HEK293 (cell line): ENCODE data around the gene ARPC1A.
A peak's percentile ranks its signal among the peaks of the same experiment; 100 is the strongest.

ENCODE experiments used
- CTCF ChIA-PET: fragments of 350-600 bp; formaldehyde crosslinking; extraction: SDS; loops from one replicate; lab custom pipeline; 2021; ENCODE audit warnings: antibody characterized with exemption; lab: Yijun Ruan, JAX
- POLR2A ChIA-PET: fragments of 300-600 bp; formaldehyde crosslinking; extraction: SDS; loops from one replicate; lab custom pipeline; 2020; ENCODE audit warnings: antibody characterized with exemption, inconsistent platforms; lab: Yijun Ruan, JAX
- H3K27ac ChIP-seq: fragments of 200-500 bp; sonication (Bioruptor generic); 2 replicates; pipeline ENCODE4 v1.5.1; 2014; ENCODE audit warnings: low read depth, low read length, control low read depth, inconsistent platforms; ENCODE audit errors: extremely low read depth
- H3K36me3 ChIP-seq, 2 experiments: fragments of 200-500 bp in 1 of 2; sonication (Bioruptor generic) in 1 of 2; 1 replicate in 1 of 2; 2 replicates in 1 of 2; pipeline ENCODE4 v1.5.1; 2014 to 2017; ENCODE audit warnings: inconsistent platforms in 2 of 2, low read length in 2 of 2; ENCODE audit not compliant: control insufficient read depth in 2 of 2, insufficient read depth in 1 of 2
- H3K4me1 ChIP-seq: fragments of 200-500 bp; sonication (Bioruptor generic); 2 replicates; pipeline ENCODE4 v1.5.1; 2014; ENCODE audit warnings: mild to moderate bottlenecking, low read length, inconsistent platforms; ENCODE audit not compliant: control insufficient read depth, insufficient read depth
- H3K4me3 ChIP-seq: 2 replicates; pipeline ENCODE4 v1.5.1; 2011; ENCODE audit warnings: low read depth, mild to moderate bottlenecking, control low read depth, low read length, moderate library complexity
- H3K9me3 ChIP-seq: fragments of 200-500 bp; sonication (Bioruptor generic); 2 replicates; pipeline ENCODE4 v1.5.1; 2014; ENCODE audit warnings: low read depth, low read length, inconsistent platforms; ENCODE audit not compliant: control insufficient read depth, insufficient read depth
- BCL11A ChIP-seq: fragments of 450-650 bp; formaldehyde crosslinking; IDR thresholded peaks from 2 replicates; pipeline ENCODE4 v1.5.1; 2016; ENCODE audit warnings: low read depth, missing biosample characterization, missing genetic modification characterization
- HIC1 ChIP-seq: fragments of 450-650 bp; formaldehyde crosslinking; IDR thresholded peaks from 2 replicates; pipeline ENCODE4 v1.5.1; 2016; ENCODE audit warnings: missing biosample characterization, missing genetic modification characterization
- KLF16 ChIP-seq: fragments of 450-650 bp; formaldehyde crosslinking; IDR thresholded peaks from 2 replicates; pipeline ENCODE4 v1.5.1; 2017; ENCODE audit warnings: missing biosample characterization, missing genetic modification characterization
- MEIS1 ChIP-seq: sonication (generic); formaldehyde crosslinking; IDR thresholded peaks from 2 replicates; pipeline ENCODE4 v1.8.1; 2022; ENCODE audit warnings: missing genetic modification reagents, mild to moderate bottlenecking, borderline replicate concordance
- PRDM4 ChIP-seq: fragments of 450-650 bp; formaldehyde crosslinking; IDR thresholded peaks from 2 replicates; pipeline ENCODE4 v1.5.1; 2017; ENCODE audit warnings: missing biosample characterization, missing genetic modification characterization
- SP7 ChIP-seq: fragments of 450-650 bp; formaldehyde crosslinking; IDR thresholded peaks from 2 replicates; pipeline ENCODE4 v1.5.1; 2016; ENCODE audit warnings: missing biosample characterization, missing genetic modification characterization
- ZBTB17 ChIP-seq: fragments of 450-650 bp; formaldehyde crosslinking; IDR thresholded peaks from 2 replicates; pipeline ENCODE4 v1.5.1; 2016; ENCODE audit warnings: missing biosample characterization, missing genetic modification characterization
- ZBTB20 ChIP-seq: fragments of 450-650 bp; formaldehyde crosslinking; IDR thresholded peaks from 2 replicates; pipeline ENCODE4 v1.5.1; 2016; ENCODE audit warnings: missing biosample characterization, missing genetic modification characterization
- ZBTB26 ChIP-seq: fragments of 450-650 bp; formaldehyde crosslinking; optimal IDR thresholded peaks from 2 replicates; pipeline ENCODE3; 2016; ENCODE audit warnings: missing biosample characterization, mild to moderate bottlenecking, missing genetic modification characterization
- ZNF112 ChIP-seq: fragments of 450-650 bp; formaldehyde crosslinking; IDR thresholded peaks from 2 replicates; pipeline ENCODE4 v1.5.0; 2017; ENCODE audit warnings: missing biosample characterization, missing genetic modification characterization
- ZNF114 ChIP-seq: fragments of 450-650 bp; formaldehyde crosslinking; IDR thresholded peaks from 2 replicates; pipeline ENCODE4 v1.5.0; 2017; ENCODE audit warnings: missing biosample characterization, missing genetic modification characterization
- ZNF133 ChIP-seq: fragments of 450-650 bp; formaldehyde crosslinking; IDR thresholded peaks from 2 replicates; pipeline ENCODE4 v1.5.1; 2016; ENCODE audit warnings: missing biosample characterization, missing genetic modification characterization
- ZNF148 ChIP-seq: fragments of 450-650 bp; formaldehyde crosslinking; IDR thresholded peaks from 2 replicates; pipeline ENCODE4 v1.5.0; 2017; ENCODE audit warnings: missing biosample characterization, missing genetic modification characterization, borderline replicate concordance
- ZNF530 ChIP-seq: fragments of 450-650 bp; formaldehyde crosslinking; IDR thresholded peaks from 2 replicates; pipeline ENCODE4 v1.5.1; 2016; ENCODE audit warnings: low read depth, missing biosample characterization, missing genetic modification characterization
- ZNF544 ChIP-seq: fragments of 450-650 bp; formaldehyde crosslinking; IDR thresholded peaks from 2 replicates; pipeline ENCODE4 v1.5.0; 2017; ENCODE audit warnings: missing biosample characterization, missing genetic modification characterization
- ZNF600 ChIP-seq: fragments of 450-650 bp; formaldehyde crosslinking; IDR thresholded peaks from 2 replicates; pipeline ENCODE4 v1.5.1; 2016; ENCODE audit warnings: missing biosample characterization, missing genetic modification characterization
- ZNF692 ChIP-seq: fragments of 450-650 bp; formaldehyde crosslinking; IDR thresholded peaks from 2 replicates; pipeline ENCODE4 v1.5.1; 2016; ENCODE audit warnings: missing biosample characterization, missing genetic modification characterization
- ZNF837 ChIP-seq: fragments of 450-650 bp; formaldehyde crosslinking; IDR thresholded peaks from 2 replicates; pipeline ENCODE4 v1.5.1; 2016; ENCODE audit warnings: missing biosample characterization, missing genetic modification characterization

The ARPC1A gene

GRCh38 chr7:99404977-99405320, 79.3 kb downstream of the ARPC1A start:
- Histone ChIP-seq H3K9me3 (no peaks in the 10 kb centered on the region), H3K27ac (no peak overlapping the region), H3K4me1 (peaks cover 2% of the 10 kb centered on the region; the same call in 1 of the 2 replicates), H3K4me3 (no peak overlapping the region), H3K36me3 (peaks cover 20 to 51% of the 10 kb centered on the region in 2 experiments; a peak in 2 of 3 replicates)
- ChIA-PET POLR2A (interaction anchor here (0.7 kb wide), 1 partner anchor 19 kb away, joined by 3 read pairs; no protein-coding TSS in a partner anchor), CTCF (interaction anchor here (1.5 kb wide), 1 partner anchor 11 kb away, joined by 3 read pairs; no protein-coding TSS in a partner anchor)
- TF ChIP-seq ZBTB26 (tag by site-specific recombination) (peak; percentile 1), SP7 (tag by site-specific recombination) (no peak)

GRCh38 chr7:99406557-99406956, 80.9 kb downstream of the ARPC1A start:
- TF ChIP-seq SP7 (tag by site-specific recombination) = peak; percentile 85
- TF ChIP-seq ZBTB17 (tag by site-specific recombination) = peak; percentile 88
- TF ChIP-seq ZNF544 (tag by site-specific recombination) = no peak
- TF ChIP-seq PRDM4 = no peak
- TF ChIP-seq HIC1 (tag by site-specific recombination) = no peak
- TF ChIP-seq BCL11A (tag by site-specific recombination) = no peak
- 0 out of 2 replicates have a peak, but pooled peaks have one; percentile 13 for TF ChIP-seq ZNF600
- ChIA-PET POLR2A (interaction anchor here (0.7 to 1.2 kb wide), 3 partner anchors 19 to 32 kb away, joined by 3 to 6 read pairs (median 3); partner anchors contain the start of genes CPSF4 and PTCD1), CTCF (interaction anchor here (1.5 kb wide), 1 partner anchor 12 kb away, joined by 3 read pairs; no protein-coding TSS in a partner anchor)
- Histone ChIP-seq H3K27ac (no peak overlapping the region), H3K4me1 (peaks cover 2% of the 10 kb centered on the region; the same call in 1 of the 2 replicates), H3K4me3 (no peak overlapping the region), H3K9me3 (no peaks in the 10 kb centered on the region), H3K36me3 (peaks cover 29 to 52% of the 10 kb centered on the region in 2 experiments)

GRCh38 chr7:99407872-99408378, 82.2 kb downstream of the ARPC1A start:
- H3K27ac ChIP-seq = peak overlapping the region; percentile 96
- 0 out of 2 replicates have a peak, but pooled peaks have one; percentile 40 for TF ChIP-seq ZNF692 (tag by site-specific recombination)
- TF ChIP-seq ZNF530 (tag by site-specific recombination) = no peak
- TF ChIP-seq KLF16 = peak; percentile 29; the same call in 1 of the 2 replicates
- no peak for TF ChIP-seq MEIS1 (CRISPR knock-in tag)
- TF ChIP-seq ZNF148 (tag by site-specific recombination) = no peak
- TF ChIP-seq ZNF133 (tag by site-specific recombination) = 0 out of 2 replicates have a peak, but pooled peaks have one; percentile 12
- 0 out of 2 replicates have a peak, but pooled peaks have one; percentile 3 for TF ChIP-seq ZBTB20 (tag by site-specific recombination)
- TF ChIP-seq ZNF600 = peak; percentile 38; the same call in 1 of the 2 replicates
- TF ChIP-seq ZNF114 = no peak
- no peak for TF ChIP-seq ZNF837
- TF ChIP-seq ZNF112 = no peak
- H3K4me1 ChIP-seq = peaks cover 2% of the 10 kb centered on the region; the same call in 1 of the 2 replicates
- no peaks in the 10 kb centered on the region for H3K9me3 ChIP-seq
- ChIA-PET POLR2A (interaction anchor here (1.5 to 3.3 kb wide), 4 partner anchors 9 to 33 kb away, joined by 10 to 36 read pairs (median 20); partner anchors contain the start of genes ARPC1B, CPSF4 and PTCD1), CTCF (interaction anchor here (0.6 to 0.9 kb wide), 4 partner anchors 21 to 369 kb away, joined by 3 to 4 read pairs (median 3); no protein-coding TSS in a partner anchor)
- H3K4me3 ChIP-seq = peak overlapping the region; percentile 92
- H3K36me3 ChIP-seq = peaks cover 32 to 55% of the 10 kb centered on the region in 2 experiments
